OCI-LY7 (cell line): Measurements from ENCODE around the gene CCDC81. TPM values are rescaled to one million over a fixed set of nuclear protein-coding genes. Genes with fewer than 3 reads are reported as not detected.

Experiments
- BruUV-seq: library from RNA; stranded (reverse); fragments of 400-500 nt; replicated peaks from 2 replicates; lab custom pipeline; 2021; lab: Mats Ljungman, UMichigan
- CTCF ChIA-PET: fragments of 300-600 bp; sonication (Branson Sonifier 250); formaldehyde crosslinking; loops from one replicate; lab custom pipeline; 2022; ENCODE audit warnings: antibody characterized with exemption; ENCODE audit not compliant: unreplicated experiment; lab: Charles Lee
- POLR2A ChIA-PET: fragments of 300-600 bp; sonication (Branson Sonifier 250); formaldehyde crosslinking; loops from one replicate; lab custom pipeline; 2022; ENCODE audit warnings: antibody characterized with exemption; lab: Charles Lee
- DNase-seq: peaks from one replicate; pipeline ENCODE4 v3.0.0-alpha.2; 2015; ENCODE audit warnings: low spot score
- H2AFZ ChIP-seq: fragments of 200-600 bp; sonication (generic), shearing (Covaris generic); 2 replicates; pipeline ENCODE4 v1.6.1; 2014; ENCODE audit warnings: mild to moderate bottlenecking, antibody characterized with exemption, low read length, moderate library complexity
- H3K27ac ChIP-seq: fragments of 200-600 bp; sonication (generic); 2 replicates; pipeline ENCODE4 v1.5.1; 2014; ENCODE audit warnings: mixed run types, low read depth, mild to moderate bottlenecking, moderate library complexity, low read length, inconsistent platforms; ENCODE audit not compliant: poor library complexity, severe bottlenecking
- H3K36me3 ChIP-seq: fragments of 200-600 bp; sonication (generic); 2 replicates; pipeline ENCODE4 v1.6.1; 2014; ENCODE audit warnings: mild to moderate bottlenecking, antibody characterized with exemption, low read length, moderate library complexity, mixed read lengths; ENCODE audit not compliant: insufficient read depth
- H3K4me1 ChIP-seq: fragments of 200-600 bp; sonication (generic); 2 replicates; pipeline ENCODE4 v1.5.1; 2014; ENCODE audit warnings: mild to moderate bottlenecking, low read length; ENCODE audit not compliant: insufficient read depth, poor library complexity, severe bottlenecking
- H3K4me2 ChIP-seq: fragments of 200-600 bp; sonication (generic); 2 replicates; pipeline ENCODE4 v1.6.1; 2014; ENCODE audit warnings: mild to moderate bottlenecking, low read length
- H3K4me3 ChIP-seq: fragments of 200-600 bp; sonication (generic); 2 replicates; pipeline ENCODE4 v1.5.1; 2014; ENCODE audit warnings: mild to moderate bottlenecking, low read depth, low read length; ENCODE audit not compliant: poor library complexity, severe bottlenecking
- H3K79me2 ChIP-seq: fragments of 200-600 bp; sonication (generic); 2 replicates; pipeline ENCODE4 v1.6.1; 2016; ENCODE audit warnings: low read depth, mild to moderate bottlenecking, low read length, moderate library complexity, mixed read lengths; ENCODE audit not compliant: insufficient read depth
- H3K9me2 ChIP-seq: fragments of 200-600 bp; sonication (generic); 2 replicates; pipeline ENCODE4 v1.6.1; 2016; ENCODE audit warnings: mild to moderate bottlenecking, low read length, mixed read lengths; ENCODE audit not compliant: insufficient read depth
- H3K9me3 ChIP-seq: fragments of 200-600 bp; sonication (generic); 2 replicates; pipeline ENCODE4 v1.6.1; 2014; ENCODE audit warnings: mild to moderate bottlenecking, mixed run types, low read length, mixed read lengths
- H4K20me1 ChIP-seq: fragments of 200-600 bp; sonication (generic); 2 replicates; pipeline ENCODE4 v1.6.1; 2014; ENCODE audit warnings: mild to moderate bottlenecking, antibody characterized with exemption, low read length, moderate library complexity, mixed read lengths; ENCODE audit not compliant: insufficient read depth
- EZH2phosphoT487 ChIP-seq: fragments of 200-600 bp; sonication (generic); IDR thresholded peaks from 2 replicates; pipeline ENCODE4 v1.6.1; 2018; ENCODE audit warnings: low read depth, borderline replicate concordance, mild to moderate bottlenecking, mixed run types, antibody characterized with exemption, low read length, moderate library complexity, mixed read lengths
- intact Hi-C: fragments of 100-400 bp; cut with micrococcal nuclease; formaldehyde crosslinking; loops from one replicate; pipeline ENCODE4 v1.10.0; 2022; ENCODE audit not compliant: unreplicated experiment
- total RNA-seq, 2 experiments: library from RNA; depleted of rRNA in 1 of 2; stranded (reverse); fragments of >200 nt in 1 of 2; shearing (Covaris generic) in 1 of 2; gene quantifications; 2 replicates each; pipeline ENCODE4 v1.2.3, GENCODE V29; 2014 to 2022
- TF ChIP-seq, protein P1 (sequence below): fragments of 200-600 bp; sonication (generic); conservative IDR thresholded peaks from 2 replicates; pipeline ENCODE4 v1.5.1; 2014; ENCODE audit warnings: mild to moderate bottlenecking, antibody characterized with exemption, low read length, moderate library complexity, mixed read lengths

CCDC81 gene
- total RNA-seq, 2 experiments from 2014 or later = 0.41 to 1.0 TPM

DNA sequence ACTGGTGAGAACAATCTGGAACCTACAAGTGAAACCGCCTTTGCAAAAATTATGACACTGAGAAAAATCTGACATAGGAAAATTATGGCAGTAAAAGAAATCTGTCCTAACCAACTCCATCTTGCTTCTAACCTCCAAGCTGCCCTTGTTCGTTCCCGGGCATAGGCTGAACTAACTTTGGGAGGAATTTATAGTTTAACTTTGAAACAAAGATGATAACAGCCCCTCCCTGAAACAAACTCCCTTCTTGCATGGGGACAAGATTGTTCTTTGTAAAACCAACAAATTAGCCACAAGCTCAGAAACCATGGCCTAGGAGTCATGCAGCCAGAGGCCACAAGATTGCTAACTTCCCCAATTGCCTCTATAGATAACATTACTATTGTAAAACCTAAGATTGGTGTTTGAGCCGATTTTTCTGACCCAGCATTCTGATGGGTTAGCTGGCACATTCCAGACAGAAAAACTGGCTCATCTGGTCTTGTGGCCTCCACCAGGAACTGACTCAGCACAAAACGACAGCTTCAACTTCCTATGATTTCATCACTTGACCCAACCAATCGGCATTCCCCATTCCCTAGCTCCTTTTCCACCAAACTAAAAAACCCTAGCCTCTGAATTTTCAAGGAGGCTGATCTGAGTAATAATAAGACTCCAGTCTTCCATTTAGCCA lies 3.6 kb upstream of the CCDC81 start:
- Histone ChIP-seq H3K4me1 (no peaks in the 10 kb centered on the region), H2AFZ (no peak overlapping the region), H3K36me3 (no peaks in the 10 kb centered on the region), H3K9me2 (no peaks in the 10 kb centered on the region; the same call in 1 of the 2 replicates), H4K20me1 (no peaks in the 10 kb centered on the region), H3K4me2 (no peak overlapping the region), H3K79me2 (no peaks in the 10 kb centered on the region), H3K4me3 (no peak overlapping the region), H3K9me3 (no peaks in the 10 kb centered on the region), H3K27ac (no peak overlapping the region)
- intact Hi-C loops = no loop called here
- TF ChIP-seq EZH2phosphoT487 = no peak
- TF ChIP-seq, protein P1, sequence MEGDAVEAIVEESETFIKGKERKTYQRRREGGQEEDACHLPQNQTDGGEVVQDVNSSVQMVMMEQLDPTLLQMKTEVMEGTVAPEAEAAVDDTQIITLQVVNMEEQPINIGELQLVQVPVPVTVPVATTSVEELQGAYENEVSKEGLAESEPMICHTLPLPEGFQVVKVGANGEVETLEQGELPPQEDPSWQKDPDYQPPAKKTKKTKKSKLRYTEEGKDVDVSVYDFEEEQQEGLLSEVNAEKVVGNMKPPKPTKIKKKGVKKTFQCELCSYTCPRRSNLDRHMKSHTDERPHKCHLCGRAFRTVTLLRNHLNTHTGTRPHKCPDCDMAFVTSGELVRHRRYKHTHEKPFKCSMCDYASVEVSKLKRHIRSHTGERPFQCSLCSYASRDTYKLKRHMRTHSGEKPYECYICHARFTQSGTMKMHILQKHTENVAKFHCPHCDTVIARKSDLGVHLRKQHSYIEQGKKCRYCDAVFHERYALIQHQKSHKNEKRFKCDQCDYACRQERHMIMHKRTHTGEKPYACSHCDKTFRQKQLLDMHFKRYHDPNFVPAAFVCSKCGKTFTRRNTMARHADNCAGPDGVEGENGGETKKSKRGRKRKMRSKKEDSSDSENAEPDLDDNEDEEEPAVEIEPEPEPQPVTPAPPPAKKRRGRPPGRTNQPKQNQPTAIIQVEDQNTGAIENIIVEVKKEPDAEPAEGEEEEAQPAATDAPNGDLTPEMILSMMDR = no peak
- no peak for DNase-seq
- ChIA-PET CTCF (no interaction called here), POLR2A (interaction anchor here (1.1 kb wide), 1 partner anchor 10 kb away, joined by 4 read pairs; no protein-coding TSS in a partner anchor)
- no TSS peak for BruUV-seq

DNA sequence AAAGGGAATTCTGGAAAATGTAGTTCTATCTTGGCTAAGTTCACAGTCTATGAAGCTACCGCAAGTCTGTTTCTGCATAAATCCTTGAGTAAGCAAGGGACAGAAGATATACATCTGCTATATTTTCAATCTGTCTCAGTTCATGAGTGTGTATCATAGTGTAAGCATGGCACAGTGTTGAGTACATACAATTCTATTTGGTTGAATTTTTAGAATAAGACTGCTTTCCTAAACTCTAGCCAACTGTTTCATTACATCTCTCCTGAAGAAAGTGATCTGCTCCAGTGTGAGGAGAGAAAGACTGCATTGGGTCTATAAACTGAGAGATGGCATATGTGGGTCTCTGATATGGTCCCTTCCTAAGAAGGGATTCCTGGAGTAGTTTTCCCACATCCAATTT lies 2.6 kb upstream of the CCDC81 start:
- BruUV-seq = no TSS peak
- Histone ChIP-seq H3K4me3 (no peak overlapping the region), H3K4me2 (no peak overlapping the region), H3K79me2 (no peaks in the 10 kb centered on the region), H3K27ac (no peak overlapping the region), H3K4me1 (no peaks in the 10 kb centered on the region), H4K20me1 (no peaks in the 10 kb centered on the region), H2AFZ (no peak overlapping the region), H3K9me2 (no peaks in the 10 kb centered on the region; the same call in 1 of the 2 replicates), H3K36me3 (no peaks in the 10 kb centered on the region), H3K9me3 (no peaks in the 10 kb centered on the region)
- TF ChIP-seq, protein P1 = no peak
- TF ChIP-seq EZH2phosphoT487 = no peak
- DNase-seq = no peak
- ChIA-PET CTCF (no interaction called here), POLR2A (interaction anchor here (1.1 kb wide), 1 partner anchor 11 kb away, joined by 4 read pairs; no protein-coding TSS in a partner anchor)
- intact Hi-C loops = no loop called here

DNA sequence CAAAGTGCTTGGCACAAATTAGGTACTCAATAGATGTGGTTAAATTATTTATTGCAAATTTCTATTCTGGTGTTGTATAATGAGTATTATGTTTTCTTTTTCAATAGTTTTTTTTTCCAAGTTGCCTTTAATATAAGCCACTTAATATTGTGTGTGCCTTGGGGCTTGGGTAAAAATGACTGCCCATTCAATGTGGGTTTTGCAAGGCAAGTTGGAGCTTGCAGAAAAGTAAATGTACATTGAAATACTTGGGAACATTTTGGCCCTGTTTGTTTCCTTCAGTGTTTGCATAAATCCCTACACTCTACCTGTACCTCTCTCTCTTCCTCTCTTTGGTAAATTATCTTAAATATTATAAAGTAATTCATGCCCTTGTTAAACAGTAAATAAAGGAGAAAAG lies 2.1 kb upstream of the CCDC81 start:
- Histone ChIP-seq H3K4me3 (no peak overlapping the region), H3K36me3 (no peaks in the 10 kb centered on the region), H3K79me2 (no peaks in the 10 kb centered on the region), H3K4me2 (no peak overlapping the region), H2AFZ (no peak overlapping the region), H3K4me1 (no peaks in the 10 kb centered on the region), H3K9me2 (no peaks in the 10 kb centered on the region), H4K20me1 (no peaks in the 10 kb centered on the region), H3K9me3 (no peaks in the 10 kb centered on the region), H3K27ac (no peak overlapping the region)
- ChIA-PET POLR2A (no interaction called here), CTCF (no interaction called here)
- DNase-seq = no peak
- no TSS peak for BruUV-seq
- intact Hi-C loops = no loop called here
- no peak for TF ChIP-seq EZH2phosphoT487
- TF ChIP-seq, protein P1 = no peak
